H1 (cell line): Measurements from ENCODE around the gene URM1. TPM values are rescaled to one million over a fixed set of nuclear protein-coding genes. Genes with fewer than 3 reads are reported as not detected.

Experiments
- CTCF ChIA-PET: fragments of 300-600 bp; sonication (Branson Sonifier 250); formaldehyde crosslinking; loops from one replicate; lab custom pipeline; 2021; ENCODE audit not compliant: partially characterized antibody; lab: Charles Lee
- POLR2A ChIA-PET: fragments of 300-600 bp; sonication (Branson Sonifier 250); formaldehyde crosslinking; loops from one replicate; lab custom pipeline; 2021; ENCODE audit warnings: inconsistent platforms; ENCODE audit not compliant: partially characterized antibody; lab: Charles Lee
- DNase-seq, 2 experiments: peaks; one replicate each; pipeline versions ENCODE4 v3.0.0 to v3.0.0-alpha.2; 2010 to 2022; ENCODE audit warnings: low spot score in 2 of 2, low read depth in 1 of 2, mixed read lengths in 1 of 2
- FAIRE-seq: peaks from 2 replicates; lab custom pipeline; 2011; peaks lifted over from hg19 to GRCh38; lab: Jason Lieb, UNC
- H2AFZ ChIP-seq: 2 replicates; pipeline ENCODE4 v1.8.1; 2012; ENCODE audit warnings: low read length, inconsistent platforms
- H2AK5ac ChIP-seq: 2 replicates; pipeline ENCODE4 v1.6.1; 2013; ENCODE audit warnings: low read depth, low read length
- H2BK120ac ChIP-seq: replicated peaks from 2 replicates; pipeline ENCODE3; 2013; ENCODE audit warnings: low read depth, low read length, inconsistent platforms
- H2BK12ac ChIP-seq: 2 replicates; pipeline ENCODE4 v1.6.1; 2013; ENCODE audit warnings: low read depth, low read length
- H2BK15ac ChIP-seq: 2 replicates; pipeline ENCODE4 v1.6.1; 2013; ENCODE audit warnings: low read length
- H2BK20ac ChIP-seq: 2 replicates; pipeline ENCODE4 v1.6.1; 2013; ENCODE audit warnings: low read length
- H2BK5ac ChIP-seq: 2 replicates; pipeline ENCODE4 v1.6.1; 2013; ENCODE audit warnings: low read depth, low read length
- H3K14ac ChIP-seq: 2 replicates; pipeline ENCODE4 v1.6.1; 2013; ENCODE audit warnings: inconsistent platforms; ENCODE audit not compliant: insufficient read length
- H3K18ac ChIP-seq: 2 replicates; pipeline ENCODE4 v1.6.1; 2013; ENCODE audit warnings: low read length; ENCODE audit errors: extremely low read depth
- H3K23ac ChIP-seq: 2 replicates; pipeline ENCODE4 v1.6.1; 2013; ENCODE audit warnings: inconsistent platforms; ENCODE audit not compliant: insufficient read length
- H3K23me2 ChIP-seq: 2 replicates; pipeline ENCODE4 v1.6.1; 2013; ENCODE audit warnings: low read depth, low read length
- H3K27ac ChIP-seq: 2 replicates; pipeline ENCODE4 v1.6.1; 2011; ENCODE audit warnings: low read depth, low read length, inconsistent platforms
- H3K27me3 ChIP-seq, 4 experiments: replicated peaks in 1 of 4; 1 replicate in 1 of 4; 2 replicates in 3 of 4; pipeline versions ENCODE4 v1.6.1 to v1.8.1; 2011 to 2013; ENCODE audit warnings: low read length in 3 of 4, mild to moderate bottlenecking in 3 of 4, inconsistent platforms in 2 of 4, mixed read lengths in 2 of 4, moderate library complexity in 1 of 4; ENCODE audit not compliant: control insufficient read depth in 3 of 4, insufficient read depth in 3 of 4; ENCODE audit errors: extremely low read depth in 1 of 4
- H3K36me3 ChIP-seq, 4 experiments: 2 replicates each; pipeline versions ENCODE4 v1.6.1 to v1.8.1; 2011 to 2013; ENCODE audit warnings: mild to moderate bottlenecking in 4 of 4, low read length in 3 of 4, moderate library complexity in 2 of 4, control low read depth in 1 of 4, inconsistent platforms in 1 of 4; ENCODE audit not compliant: insufficient read depth in 4 of 4, control insufficient read depth in 2 of 4
- H3K4ac ChIP-seq: replicated peaks from 2 replicates; pipeline ENCODE3; 2013; ENCODE audit warnings: low read length, low read depth, mixed read lengths, inconsistent platforms; ENCODE audit not compliant: insufficient read length
- H3K4me1 ChIP-seq, 4 experiments: replicated peaks in 1 of 4; 1 replicate in 1 of 4; 2 replicates in 3 of 4; pipeline versions ENCODE4 v1.6.1 to v1.8.1; 2011 to 2013; ENCODE audit warnings: low read length in 3 of 4, inconsistent platforms in 2 of 4, mixed read lengths in 1 of 4; ENCODE audit not compliant: insufficient read depth in 4 of 4, control insufficient read depth in 3 of 4
- H3K4me2 ChIP-seq, 2 experiments: 2 replicates each; pipeline versions ENCODE4 v1.6.1 to v1.8.1; 2011 to 2013; ENCODE audit warnings: low read depth in 2 of 2, low read length in 2 of 2, control low read depth in 1 of 2, inconsistent platforms in 1 of 2, mild to moderate bottlenecking in 1 of 2; ENCODE audit not compliant: insufficient read depth in 1 of 2
- H3K4me3 ChIP-seq, 4 experiments: fragments of 200-600, 300-600 bp in 1 of 4; sonication (generic), shearing (Covaris generic), sonication (Bioruptor Twin) in 1 of 4; 2 replicates each; pipeline versions ENCODE4 v1.5.1 to v1.8.1; 2011 to 2016; ENCODE audit warnings: low read length in 4 of 4, low read depth in 3 of 4, control low read depth in 2 of 4, inconsistent platforms in 2 of 4, mild to moderate bottlenecking in 2 of 4, mixed read lengths in 1 of 4, moderate library complexity in 1 of 4; ENCODE audit not compliant: insufficient read depth in 2 of 4; ENCODE audit errors: extremely low read depth in 1 of 4
- H3K56ac ChIP-seq: replicated peaks from 2 replicates; pipeline ENCODE3; 2013; ENCODE audit warnings: low read depth, mild to moderate bottlenecking, mixed read lengths, low read length, inconsistent platforms; ENCODE audit not compliant: insufficient read length
- H3K79me1 ChIP-seq: 2 replicates; pipeline ENCODE4 v1.6.1; 2013; ENCODE audit warnings: low read depth, low read length, control low read depth
- H3K79me2 ChIP-seq, 2 experiments: 2 replicates each; pipeline versions ENCODE4 v1.6.1 to v1.8.1; 2012 to 2013; ENCODE audit warnings: low read length in 2 of 2, mild to moderate bottlenecking in 2 of 2, inconsistent platforms in 1 of 2; ENCODE audit not compliant: insufficient read depth in 2 of 2, control insufficient read depth in 1 of 2
- H3K9ac ChIP-seq, 4 experiments: replicated peaks in 1 of 4; 1 replicate in 1 of 4; 2 replicates in 3 of 4; pipeline versions ENCODE4 v1.6.1 to v1.8.1; 2011 to 2013; ENCODE audit warnings: low read depth in 3 of 4, low read length in 3 of 4, control low read depth in 2 of 4, mild to moderate bottlenecking in 2 of 4, moderate library complexity in 2 of 4, inconsistent platforms in 1 of 4; ENCODE audit errors: extremely low read depth in 1 of 4
- H3K9me3 ChIP-seq, 2 experiments: 2 replicates each; pipeline versions ENCODE4 v1.6.1 to v1.8.1; 2012 to 2013; ENCODE audit warnings: mild to moderate bottlenecking in 2 of 2, moderate library complexity in 2 of 2, control low read depth in 1 of 2, inconsistent platforms in 1 of 2, low read depth in 1 of 2, low read length in 1 of 2, mixed read lengths in 1 of 2; ENCODE audit not compliant: insufficient read depth in 2 of 2
- H4K20me1 ChIP-seq, 2 experiments: replicated peaks in 1 of 2; 2 replicates each; pipeline versions ENCODE3 to v1.8.1; 2011 to 2013; ENCODE audit warnings: inconsistent platforms in 2 of 2, low read length in 2 of 2, mild to moderate bottlenecking in 1 of 2; ENCODE audit not compliant: insufficient read depth in 2 of 2, control insufficient read depth in 1 of 2
- H4K5ac ChIP-seq: 2 replicates; pipeline ENCODE4 v1.6.1; 2013; ENCODE audit warnings: low read length, low read depth, mixed read lengths, inconsistent platforms; ENCODE audit not compliant: insufficient read length
- H4K8ac ChIP-seq: 2 replicates; pipeline ENCODE4 v1.8.0; 2013; ENCODE audit warnings: mild to moderate bottlenecking, moderate library complexity, low read length, inconsistent platforms; ENCODE audit not compliant: insufficient read depth; ENCODE audit errors: extremely low read depth
- H4K91ac ChIP-seq: replicated peaks from 2 replicates; pipeline ENCODE3; 2013; ENCODE audit warnings: low read length, mixed read lengths, inconsistent platforms; ENCODE audit not compliant: insufficient read length
- EGR1 ChIP-seq: IDR thresholded peaks from 2 replicates; pipeline ENCODE4 v1.6.1; 2011; ENCODE audit warnings: low read depth, low read length, borderline replicate concordance
- EZH2 ChIP-seq: fragments of 200-600 bp; sonication (generic); IDR thresholded peaks from 2 replicates; pipeline ENCODE4 v1.7.1; 2012; ENCODE audit warnings: low read depth, mild to moderate bottlenecking, moderate library complexity, low read length, inconsistent platforms; ENCODE audit not compliant: severe bottlenecking
- HDAC6 ChIP-seq: IDR thresholded peaks from one replicate; pipeline ENCODE4 v1.7.1; 2012; ENCODE audit warnings: low read depth, mild to moderate bottlenecking, inconsistent platforms, low read length, moderate library complexity
- WGBS, 2 experiments: shearing (Covaris generic) in 1 of 2; methylation state at CpG; one replicate each; pipeline versions ENCODE4 v1.1.6 to v1.1.7; 2013 to 2015; ENCODE audit warnings: low lambda C conversion rate in 2 of 2, mixed read lengths in 2 of 2, inconsistent platforms in 1 of 2, low coverage in 1 of 2, missing lambda C conversion rate in 1 of 2; ENCODE audit not compliant: insufficient replicate concordance in 2 of 2, insufficient coverage in 1 of 2, insufficient read length in 1 of 2; ENCODE audit errors: extremely low coverage in 1 of 2, missing lambda C conversion rate in 1 of 2; 5-methylcytosine and 5-hydroxymethylcytosine counted together
- polyA plus RNA-seq, 7 experiments: library from polyadenylated mRNA; depleted of rRNA in 3 of 7; stranded (reverse) in 5 of 7; unstranded in 2 of 7; fragments of >200 nt in 5 of 7; fragments of 200-250 nt in 2 of 7; gene quantifications; 1 replicate in 5 of 7; 2 replicates in 1 of 7; 4 replicates in 1 of 7; pipeline versions ENCODE4 v1.2.1 to v1.2.3, GENCODE V29; 2011 to 2013; ENCODE audit warnings: missing spikeins in 2 of 7, mixed read lengths in 2 of 7
- total RNA-seq: library from RNA; stranded (reverse); fragmentation: NEBNext Ultra II Directional; extraction: Animal tissue kit (Norgen Biotek cat#: 25700); gene quantifications from 2 replicates; pipeline ENCODE4 v1.2.1, GENCODE V29; 2021

URM1 gene
- total and polyA plus RNA-seq, 2 of the 8 experiments (the other 6 are each of a cell fraction or from before 2014, with no cell fraction given) = 58.3 to 62.3 TPM

GRCh38 chr9:128385496-128386460 lies 14.6 kb downstream of the URM1 start:
- H3K18ac ChIP-seq = peak overlapping the region; percentile 34
- ChIA-PET POLR2A (interaction anchor here (0.9 to 13.1 kb wide), 7 partner anchors 9 to 24 kb away, joined by 3 to 92 read pairs (median 49); partner anchors contain the start of gene URM1), CTCF (interaction anchor here (1.4 to 21.9 kb wide), 8 partner anchors 8 to 34 kb away, joined by 4 to 323 read pairs (median 17); partner anchors contain the start of gene URM1)
- peak overlapping the region; percentile 32 for H4K91ac ChIP-seq
- H3K27ac ChIP-seq = no peak overlapping the region
- no peak overlapping the region for H3K56ac ChIP-seq
- H3K79me2 ChIP-seq = no peaks in the 10 kb centered on the region
- H3K36me3 ChIP-seq = peaks cover 0 to 22% (median 9%) of the 10 kb centered on the region in 4 experiments; a peak in 6 of 8 replicates
- H3K79me1 ChIP-seq = 0 out of 2 replicates have a peak, but pooled peaks cover 6% of the 10 kb centered on the region
- no peak overlapping the region for H3K14ac ChIP-seq
- WGBS, 2 experiments = 79% methylated on average over 17 of the region's 18 CpGs; no CpG with 5 or more reads in 1 of the 2 experiments
- H2BK5ac ChIP-seq = 0 out of 2 replicates have a peak overlapping the region, but pooled peaks have one; percentile 41
- peak overlapping the region; percentile 21; the same call in 1 of the 2 replicates for H2BK15ac ChIP-seq
- H2BK120ac ChIP-seq = no peak overlapping the region
- no peaks in the 10 kb centered on the region for H3K9me3 ChIP-seq
- H3K4me2 ChIP-seq = peak overlapping the region; percentile 25 to 45; a peak in 3 of 4 replicates
- H3K23me2 ChIP-seq = peaks cover 2% of the 10 kb centered on the region; the same call in 1 of the 2 replicates
- FAIRE-seq (no peak), DNase-seq (no peak)
- no peak overlapping the region for H4K5ac ChIP-seq
- H3K9ac ChIP-seq = no peak overlapping the region
- no peak overlapping the region for H3K4ac ChIP-seq
- H2BK20ac ChIP-seq = peak overlapping the region; percentile 76; the same call in 1 of the 2 replicates
- H2BK12ac ChIP-seq = 0 out of 2 replicates have a peak overlapping the region, but pooled peaks have one; percentile 35
- TF ChIP-seq EZH2 (peak; percentile 31), HDAC6 (no peak), EGR1 (no peak)
- peaks cover 30 to 94% (median 83%) of the 10 kb centered on the region in 4 experiments for H3K27me3 ChIP-seq
- H4K8ac ChIP-seq = no peak overlapping the region
- no peak overlapping the region for H2AFZ ChIP-seq
- H3K4me3 ChIP-seq = no peak overlapping the region; a peak in 2 of 8 replicates
- H4K20me1 ChIP-seq = peaks cover 34 to 41% of the 10 kb centered on the region in 2 experiments
- H3K4me1 ChIP-seq = peaks cover 26 to 59% (median 46%) of the 10 kb centered on the region in 4 experiments
- no peak overlapping the region for H3K23ac ChIP-seq
- 0 out of 2 replicates have a peak overlapping the region, but pooled peaks have one; percentile 46 for H2AK5ac ChIP-seq
